ENCODE data around the gene TAS2R3.

DNA sequence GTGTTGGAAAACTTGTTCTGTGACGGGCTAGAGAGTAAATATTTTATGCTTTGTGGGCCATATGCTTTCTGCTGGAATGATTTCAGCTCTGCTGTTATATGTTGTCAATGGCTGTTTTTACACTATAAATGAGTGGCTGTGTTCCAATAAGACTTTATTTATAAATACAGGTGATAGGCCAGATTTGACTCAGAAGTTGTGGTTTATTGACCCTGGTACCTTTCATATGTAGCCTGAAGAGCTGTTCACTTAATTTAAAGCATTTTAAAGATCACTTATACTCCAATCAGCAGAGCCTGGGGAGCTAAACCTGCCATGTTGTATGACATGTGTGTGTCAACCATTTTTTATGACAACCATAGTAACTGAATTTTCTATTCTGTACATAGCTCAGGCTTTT, 34.9 kb upstream of the TAS2R3 start:
- TF ChIP-seq, protein P1, sequence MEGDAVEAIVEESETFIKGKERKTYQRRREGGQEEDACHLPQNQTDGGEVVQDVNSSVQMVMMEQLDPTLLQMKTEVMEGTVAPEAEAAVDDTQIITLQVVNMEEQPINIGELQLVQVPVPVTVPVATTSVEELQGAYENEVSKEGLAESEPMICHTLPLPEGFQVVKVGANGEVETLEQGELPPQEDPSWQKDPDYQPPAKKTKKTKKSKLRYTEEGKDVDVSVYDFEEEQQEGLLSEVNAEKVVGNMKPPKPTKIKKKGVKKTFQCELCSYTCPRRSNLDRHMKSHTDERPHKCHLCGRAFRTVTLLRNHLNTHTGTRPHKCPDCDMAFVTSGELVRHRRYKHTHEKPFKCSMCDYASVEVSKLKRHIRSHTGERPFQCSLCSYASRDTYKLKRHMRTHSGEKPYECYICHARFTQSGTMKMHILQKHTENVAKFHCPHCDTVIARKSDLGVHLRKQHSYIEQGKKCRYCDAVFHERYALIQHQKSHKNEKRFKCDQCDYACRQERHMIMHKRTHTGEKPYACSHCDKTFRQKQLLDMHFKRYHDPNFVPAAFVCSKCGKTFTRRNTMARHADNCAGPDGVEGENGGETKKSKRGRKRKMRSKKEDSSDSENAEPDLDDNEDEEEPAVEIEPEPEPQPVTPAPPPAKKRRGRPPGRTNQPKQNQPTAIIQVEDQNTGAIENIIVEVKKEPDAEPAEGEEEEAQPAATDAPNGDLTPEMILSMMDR (conservative IDR thresholded peaks at IDR 0.05; ENCODE audit: low read depth, low read length) = no peak
- TF ChIP-seq EZH2 (IDR thresholded peaks at IDR 0.05; ENCODE audit: low read length, unreplicated experiment) = no peak
- no peak for TF ChIP-seq EZH2phosphoT487 (IDR thresholded peaks at IDR 0.05; ENCODE audit: borderline replicate concordance, low read length)

All from PC-3 (cell line).